Fibroblast of mammary gland (primary cell): Measurements from ENCODE around the gene REM2.

Experiments
- DNase-seq: peaks from one replicate; pipeline ENCODE4 v3.0.0-alpha.2; 2010; ENCODE audit warnings: low read depth
- H3K4me3 ChIP-seq: 2 replicates; pipeline ENCODE4 v1.5.1; 2011; ENCODE audit warnings: low read depth, mild to moderate bottlenecking, low read length, moderate library complexity; ENCODE audit not compliant: control insufficient read depth
- TF ChIP-seq, protein P1 (sequence below): conservative IDR thresholded peaks from 2 replicates; pipeline ENCODE4 v1.5.1; 2011; ENCODE audit warnings: low read depth, low read length, inconsistent platforms; ENCODE audit not compliant: control insufficient read depth, insufficient read depth

Gene REM2

DNA sequence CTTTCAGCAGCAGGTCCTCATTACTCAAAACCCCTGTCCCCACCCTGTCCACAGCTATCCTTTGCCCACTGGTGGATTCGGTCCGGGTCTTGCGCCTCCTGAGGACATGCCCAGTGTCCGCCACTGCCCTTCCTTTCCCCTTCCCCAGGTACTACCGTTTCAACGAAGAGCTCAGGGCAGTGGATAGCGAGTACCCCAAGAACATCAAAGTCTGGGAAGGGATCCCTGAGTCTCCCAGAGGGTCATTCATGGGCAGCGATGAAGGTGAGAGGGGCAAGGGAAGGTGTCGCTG is 38.0 kb upstream of the REM2 start:
- no peak overlapping the region for H3K4me3 ChIP-seq
- no peak for DNase-seq
- TF ChIP-seq, protein P1, sequence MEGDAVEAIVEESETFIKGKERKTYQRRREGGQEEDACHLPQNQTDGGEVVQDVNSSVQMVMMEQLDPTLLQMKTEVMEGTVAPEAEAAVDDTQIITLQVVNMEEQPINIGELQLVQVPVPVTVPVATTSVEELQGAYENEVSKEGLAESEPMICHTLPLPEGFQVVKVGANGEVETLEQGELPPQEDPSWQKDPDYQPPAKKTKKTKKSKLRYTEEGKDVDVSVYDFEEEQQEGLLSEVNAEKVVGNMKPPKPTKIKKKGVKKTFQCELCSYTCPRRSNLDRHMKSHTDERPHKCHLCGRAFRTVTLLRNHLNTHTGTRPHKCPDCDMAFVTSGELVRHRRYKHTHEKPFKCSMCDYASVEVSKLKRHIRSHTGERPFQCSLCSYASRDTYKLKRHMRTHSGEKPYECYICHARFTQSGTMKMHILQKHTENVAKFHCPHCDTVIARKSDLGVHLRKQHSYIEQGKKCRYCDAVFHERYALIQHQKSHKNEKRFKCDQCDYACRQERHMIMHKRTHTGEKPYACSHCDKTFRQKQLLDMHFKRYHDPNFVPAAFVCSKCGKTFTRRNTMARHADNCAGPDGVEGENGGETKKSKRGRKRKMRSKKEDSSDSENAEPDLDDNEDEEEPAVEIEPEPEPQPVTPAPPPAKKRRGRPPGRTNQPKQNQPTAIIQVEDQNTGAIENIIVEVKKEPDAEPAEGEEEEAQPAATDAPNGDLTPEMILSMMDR = no peak

DNA sequence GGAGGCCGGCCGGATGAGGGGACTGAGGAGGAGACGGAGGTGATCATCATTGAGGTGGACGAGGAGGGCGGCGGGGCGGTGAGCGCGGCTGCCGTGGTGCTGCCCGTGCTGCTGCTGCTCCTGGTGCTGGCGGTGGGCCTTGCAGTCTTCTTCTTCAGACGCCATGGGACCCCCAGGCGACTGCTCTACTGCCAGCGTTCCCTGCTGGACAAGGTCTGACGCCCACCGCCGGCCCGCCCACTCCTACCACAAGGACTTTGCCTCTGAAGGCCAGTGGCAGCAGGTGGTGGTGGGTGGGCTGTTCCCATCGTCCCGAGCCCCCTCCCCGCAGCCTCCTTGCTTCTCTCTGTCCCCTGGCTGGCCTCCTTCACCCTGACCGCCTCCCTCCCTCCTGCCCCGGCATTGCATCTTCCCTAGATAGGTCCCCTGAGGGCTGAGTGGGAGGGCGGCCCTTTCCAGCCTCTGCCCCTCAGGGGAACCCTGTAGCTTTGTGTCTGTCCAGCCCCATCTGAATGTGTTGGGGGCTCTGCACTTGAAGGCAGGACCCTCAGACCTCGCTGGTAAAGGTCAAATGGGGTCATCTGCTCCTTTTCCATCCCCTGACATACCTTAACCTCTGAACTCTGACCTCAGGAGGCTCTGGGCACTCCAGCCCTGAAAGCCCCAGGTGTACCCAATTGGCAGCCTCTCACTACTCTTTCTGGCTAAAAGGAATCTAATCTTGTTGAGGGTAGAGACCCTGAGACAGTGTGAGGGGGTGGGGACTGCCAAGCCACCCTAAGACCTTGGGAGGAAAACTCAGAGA is 37.0 kb upstream of the REM2 start:
- TF ChIP-seq, protein P1 = no peak
- H3K4me3 ChIP-seq = no peak overlapping the region
- DNase-seq = peak; percentile 25

DNA sequence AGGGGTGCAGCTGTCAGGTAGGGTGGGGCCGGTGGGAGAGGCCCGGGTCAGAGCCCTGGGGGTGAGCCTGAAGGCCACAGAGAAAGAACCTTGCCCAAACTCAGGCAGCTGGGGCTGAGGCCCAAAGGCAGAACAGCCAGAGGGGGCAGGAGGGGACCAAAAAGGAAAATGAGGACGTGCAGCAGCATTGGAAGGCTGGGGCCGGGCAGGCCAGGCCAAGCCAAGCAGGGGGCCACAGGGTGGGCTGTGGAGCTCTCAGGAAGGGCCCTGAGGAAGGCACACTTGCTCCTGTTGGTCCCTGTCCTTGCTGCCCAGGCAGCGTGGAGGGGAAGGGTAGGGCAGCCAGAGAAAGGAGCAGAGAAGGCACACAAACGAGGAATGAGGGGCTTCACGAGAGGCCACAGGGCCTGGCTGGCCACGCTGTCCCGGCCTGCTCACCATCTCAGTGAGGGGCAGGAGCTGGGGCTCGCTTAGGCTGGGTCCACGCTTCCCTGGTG is 36.2 kb upstream of the REM2 start:
- no peak overlapping the region for H3K4me3 ChIP-seq
- TF ChIP-seq, protein P1 = no peak
- DNase-seq = no peak

DNA sequence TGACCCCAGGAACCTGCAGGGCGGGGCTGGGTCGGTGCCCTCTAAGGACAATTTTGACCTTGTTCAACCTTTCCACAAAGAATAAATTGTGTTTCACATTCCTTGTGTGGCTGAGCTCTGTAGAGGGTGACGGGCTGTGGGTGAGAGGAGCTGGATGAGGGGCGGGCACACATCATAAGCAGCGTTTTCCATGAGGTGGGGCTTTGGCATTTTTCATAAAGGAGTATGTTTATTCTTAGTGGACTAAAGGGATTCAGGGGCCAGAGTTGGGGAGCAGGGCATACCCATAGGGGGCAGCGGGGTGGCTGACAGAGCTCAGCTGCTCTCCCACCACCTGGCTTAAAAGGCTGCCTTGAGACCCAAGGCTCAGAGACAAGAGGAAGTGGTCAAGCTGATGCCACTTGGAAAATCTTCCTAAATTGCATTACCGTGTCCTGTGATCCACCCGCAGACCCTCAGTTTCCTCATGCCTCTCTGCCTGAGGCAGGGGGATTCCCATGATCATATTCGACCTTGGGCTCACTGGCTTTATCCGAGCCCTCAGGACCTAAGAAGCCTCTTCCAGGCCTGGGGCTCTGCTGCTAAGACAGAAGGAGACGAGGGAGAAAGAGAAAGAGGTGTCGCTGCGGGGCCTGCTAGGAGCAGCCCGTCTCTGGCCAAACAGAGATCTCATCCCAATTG is 35.2 kb upstream of the REM2 start:
- no peak overlapping the region for H3K4me3 ChIP-seq
- peak; percentile 77 for DNase-seq

DNA sequence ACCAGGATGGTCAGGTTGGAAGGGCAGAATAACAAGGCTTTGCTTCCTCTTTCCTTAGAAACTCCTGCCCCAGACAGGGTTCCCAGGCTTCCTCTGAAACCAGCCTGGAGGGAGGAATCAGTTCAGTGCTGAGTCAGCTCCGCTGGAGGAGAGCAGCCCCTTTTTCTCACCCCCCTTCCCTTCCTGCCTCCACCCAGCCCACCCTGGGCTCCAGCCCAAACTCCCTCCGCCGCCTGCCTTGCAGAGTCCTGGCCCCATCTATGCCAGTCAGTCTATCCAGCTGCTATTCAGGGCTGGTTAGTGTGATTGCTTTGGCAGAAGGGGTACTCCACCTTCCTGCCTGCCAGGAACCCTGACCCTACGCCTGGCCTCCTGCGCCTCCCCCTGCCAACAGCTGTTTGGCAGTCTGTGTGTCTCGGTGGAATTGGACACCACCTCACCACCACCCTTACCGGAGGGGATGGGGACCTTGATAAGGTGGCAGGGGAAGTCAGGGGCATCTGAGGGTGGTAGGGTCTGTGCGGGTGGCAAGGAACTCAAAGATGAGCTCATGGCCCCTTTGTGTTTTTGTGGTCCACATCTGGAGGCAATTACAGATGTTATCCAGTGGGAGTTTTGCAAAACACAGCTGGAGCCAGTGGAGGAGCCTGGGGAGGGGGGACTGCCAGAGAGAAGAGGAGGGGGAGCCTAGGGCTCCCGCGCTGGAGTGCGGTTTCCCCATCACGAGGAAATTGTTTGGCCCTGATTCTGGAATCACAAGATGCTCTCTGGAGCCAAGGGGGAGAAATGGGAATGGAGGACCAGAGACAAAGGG is 34.5 kb upstream of the REM2 start:
- no peak overlapping the region for H3K4me3 ChIP-seq
- TF ChIP-seq, protein P1 = no peak
- peak; percentile 98 for DNase-seq

More for the DNA sequence above, 35.2 kb upstream of the REM2 start:
- TF ChIP-seq, protein P1 = no peak

DNA sequence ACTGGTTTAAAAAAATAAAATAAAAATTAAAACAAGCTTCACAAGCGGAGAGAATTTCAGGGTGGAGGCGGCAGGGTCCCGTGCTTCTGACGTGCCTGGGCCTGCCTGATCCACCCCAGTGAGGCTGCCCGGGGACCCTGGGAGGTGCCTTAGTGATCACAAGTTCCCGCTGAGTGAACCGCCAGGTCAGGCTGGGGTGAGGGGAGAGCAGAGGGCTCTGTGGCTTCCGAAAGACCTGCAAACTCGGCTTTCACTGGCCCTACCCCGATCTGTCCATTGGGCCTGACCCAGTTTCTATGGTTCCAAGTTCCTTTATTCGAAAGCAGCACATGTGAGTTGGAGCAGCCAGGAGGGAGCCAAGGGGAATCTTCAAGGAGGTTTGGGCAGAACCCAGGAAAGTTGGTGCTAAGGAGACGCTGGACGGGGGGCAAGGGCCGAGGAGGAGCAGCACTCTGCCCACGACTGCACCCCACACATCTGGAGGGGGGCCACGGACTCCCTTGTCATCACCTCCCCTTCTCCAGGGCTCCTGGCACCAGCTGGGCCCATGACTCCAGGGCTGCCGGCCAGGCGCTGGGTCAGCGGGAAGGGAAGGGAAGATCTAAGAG is 33.7 kb upstream of the REM2 start:
- TF ChIP-seq, protein P1 = no peak
- H3K4me3 ChIP-seq = no peak overlapping the region
- DNase-seq = peak; percentile 87
